Vagina (tissue), 2 donors: ENCODE data around the gene CACNA1H.

Experiments used
- POLR2AphosphoS5 ChIP-seq, 2 donors: sonication (generic); formaldehyde crosslinking; IDR thresholded peaks; one replicate each; pipeline ENCODE4 v1.9.0; 2017; ENCODE audit warnings: antibody characterized with exemption in 2 of 2, mild to moderate bottlenecking in 2 of 2, low read depth in 1 of 2; ENCODE audit not compliant: insufficient read depth in 1 of 2
- TF ChIP-seq, protein P1 (sequence below), 3 experiments: fragments of 450-650 bp in 2 of 3; fragments of 200-600 bp in 1 of 3; sonication (generic) in 1 of 3; IDR thresholded peaks; one replicate each; pipeline ENCODE4 v1.5.1; 2017 to 2019; ENCODE audit warnings: antibody characterized with exemption in 3 of 3, mild to moderate bottlenecking in 2 of 3, moderate library complexity in 2 of 3

DNA sequence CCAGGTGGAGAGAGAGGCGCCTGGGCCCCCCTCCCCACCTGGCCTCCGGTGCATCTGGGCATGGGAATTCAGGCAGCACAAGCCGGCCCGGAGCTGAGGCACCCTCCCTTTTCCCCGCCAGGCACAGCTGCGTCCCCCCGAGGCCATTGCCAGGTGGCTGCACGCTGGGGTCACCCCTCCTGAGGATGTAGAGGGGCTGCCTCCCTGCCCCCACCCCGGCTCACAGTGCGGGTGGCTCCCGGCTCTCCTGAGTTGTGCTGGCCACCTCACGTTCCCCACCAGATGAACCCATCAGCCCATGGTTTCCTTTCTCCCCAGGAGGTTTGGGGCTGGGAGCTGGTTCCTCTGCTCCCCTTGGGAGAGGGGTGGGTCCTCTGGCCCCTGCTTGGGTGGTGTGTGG, 12.6 kb downstream of the CACNA1H start:
- TF ChIP-seq POLR2AphosphoS5 (IDR thresholded peaks at IDR 0.05; ENCODE audit: insufficient read depth in 1 of 2, low read depth in 1 of 2), result no peak
- TF ChIP-seq, protein P1, sequence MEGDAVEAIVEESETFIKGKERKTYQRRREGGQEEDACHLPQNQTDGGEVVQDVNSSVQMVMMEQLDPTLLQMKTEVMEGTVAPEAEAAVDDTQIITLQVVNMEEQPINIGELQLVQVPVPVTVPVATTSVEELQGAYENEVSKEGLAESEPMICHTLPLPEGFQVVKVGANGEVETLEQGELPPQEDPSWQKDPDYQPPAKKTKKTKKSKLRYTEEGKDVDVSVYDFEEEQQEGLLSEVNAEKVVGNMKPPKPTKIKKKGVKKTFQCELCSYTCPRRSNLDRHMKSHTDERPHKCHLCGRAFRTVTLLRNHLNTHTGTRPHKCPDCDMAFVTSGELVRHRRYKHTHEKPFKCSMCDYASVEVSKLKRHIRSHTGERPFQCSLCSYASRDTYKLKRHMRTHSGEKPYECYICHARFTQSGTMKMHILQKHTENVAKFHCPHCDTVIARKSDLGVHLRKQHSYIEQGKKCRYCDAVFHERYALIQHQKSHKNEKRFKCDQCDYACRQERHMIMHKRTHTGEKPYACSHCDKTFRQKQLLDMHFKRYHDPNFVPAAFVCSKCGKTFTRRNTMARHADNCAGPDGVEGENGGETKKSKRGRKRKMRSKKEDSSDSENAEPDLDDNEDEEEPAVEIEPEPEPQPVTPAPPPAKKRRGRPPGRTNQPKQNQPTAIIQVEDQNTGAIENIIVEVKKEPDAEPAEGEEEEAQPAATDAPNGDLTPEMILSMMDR (IDR thresholded peaks at IDR 0.05), result no peak
